ENCODE data around the gene HDGFL2.

Gene HDGFL2

DNA sequence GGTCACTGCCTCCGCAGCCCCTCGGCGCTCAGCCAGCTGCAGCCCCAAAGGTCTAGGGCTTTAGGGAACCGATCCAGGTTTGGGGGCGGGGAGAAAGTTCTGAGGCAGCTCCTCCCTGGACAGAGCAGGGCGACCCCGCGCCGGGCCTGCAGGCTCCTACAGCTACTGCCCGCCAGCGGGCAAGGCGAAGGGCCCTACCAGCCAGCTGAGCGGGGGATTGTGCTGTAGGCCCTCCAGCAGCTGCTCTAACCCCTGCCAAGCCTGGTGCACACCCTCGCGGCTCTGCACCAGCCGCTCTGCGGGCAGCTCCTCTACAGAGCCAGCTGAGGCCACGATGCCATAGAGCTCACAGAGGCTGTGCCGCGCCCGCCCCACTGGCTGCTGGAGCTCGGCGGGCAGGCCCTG lies 32.2 kb downstream of the HDGFL2 start:
- Histone ChIP-seq H3K4me1 (ENCODE audit: control insufficient read depth in 1 of 2, insufficient read depth in 2 of 2, low read length in 2 of 2) (peaks cover 0 to 35% of the 10 kb centered on the region in 2 donors), H3K27ac (ENCODE audit: low read length) (no peak overlapping the region), H3K27me3 (ENCODE audit: low read depth, low read length) (no peaks in the 10 kb centered on the region), H3K9me3 (ENCODE audit: control insufficient read depth in 1 of 2, low read length in 2 of 2) (no peaks in the 10 kb centered on the region), H3K4me3 (ENCODE audit: low read depth in 1 of 2, low read length in 2 of 2) (no peak overlapping the region), H3K36me3 (ENCODE audit: control insufficient read depth in 1 of 2, insufficient read depth in 2 of 2, low read length in 2 of 2) (peaks cover 0 to 65% of the 10 kb centered on the region in 2 donors)

DNA sequence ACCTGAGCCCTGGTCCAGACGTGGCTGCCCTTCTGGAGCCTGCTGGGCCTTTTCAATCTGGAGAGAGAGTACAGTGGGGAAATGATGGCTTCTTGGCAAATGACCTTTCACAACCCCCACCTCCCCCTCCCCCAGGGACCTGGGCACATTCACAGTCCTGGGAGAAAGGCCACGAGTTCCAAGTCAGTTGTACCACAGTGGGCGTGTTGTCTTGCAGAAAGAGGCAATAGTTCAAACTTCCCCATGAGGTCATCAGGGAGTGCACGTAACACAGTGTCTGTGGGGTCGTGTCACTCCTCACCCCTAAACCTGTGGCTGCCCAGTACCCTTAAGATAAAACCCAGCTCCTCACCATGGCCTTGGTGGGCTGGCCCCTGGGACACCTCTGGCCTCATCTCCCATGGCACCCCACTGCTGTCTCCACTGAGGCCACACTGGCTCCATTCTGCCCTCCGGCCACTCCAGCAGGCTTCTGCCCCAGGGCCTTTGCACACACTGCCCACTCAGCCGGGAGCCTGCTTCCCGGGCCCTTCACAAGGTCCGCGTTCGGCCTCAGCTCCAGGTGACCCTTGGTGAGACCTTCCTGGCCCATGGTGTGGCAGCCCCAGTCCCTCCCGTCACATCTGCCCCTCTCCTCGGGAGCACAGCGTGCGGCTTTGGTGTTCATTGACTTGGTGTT lies 32.9 kb downstream of the HDGFL2 start:
- Histone ChIP-seq H3K4me1 (ENCODE audit: control insufficient read depth in 1 of 2, insufficient read depth in 2 of 2, low read length in 2 of 2) (peaks cover 0 to 38% of the 10 kb centered on the region in 2 donors), H3K4me3 (ENCODE audit: low read depth in 1 of 2, low read length in 2 of 2) (no peak overlapping the region), H3K27ac (ENCODE audit: low read length) (no peak overlapping the region), H3K9me3 (ENCODE audit: control insufficient read depth in 1 of 2, low read length in 2 of 2) (no peaks in the 10 kb centered on the region), H3K27me3 (ENCODE audit: low read depth, low read length) (no peaks in the 10 kb centered on the region), H3K36me3 (ENCODE audit: control insufficient read depth in 1 of 2, insufficient read depth in 2 of 2, low read length in 2 of 2) (peaks cover 0 to 65% of the 10 kb centered on the region in 2 donors)

DNA sequence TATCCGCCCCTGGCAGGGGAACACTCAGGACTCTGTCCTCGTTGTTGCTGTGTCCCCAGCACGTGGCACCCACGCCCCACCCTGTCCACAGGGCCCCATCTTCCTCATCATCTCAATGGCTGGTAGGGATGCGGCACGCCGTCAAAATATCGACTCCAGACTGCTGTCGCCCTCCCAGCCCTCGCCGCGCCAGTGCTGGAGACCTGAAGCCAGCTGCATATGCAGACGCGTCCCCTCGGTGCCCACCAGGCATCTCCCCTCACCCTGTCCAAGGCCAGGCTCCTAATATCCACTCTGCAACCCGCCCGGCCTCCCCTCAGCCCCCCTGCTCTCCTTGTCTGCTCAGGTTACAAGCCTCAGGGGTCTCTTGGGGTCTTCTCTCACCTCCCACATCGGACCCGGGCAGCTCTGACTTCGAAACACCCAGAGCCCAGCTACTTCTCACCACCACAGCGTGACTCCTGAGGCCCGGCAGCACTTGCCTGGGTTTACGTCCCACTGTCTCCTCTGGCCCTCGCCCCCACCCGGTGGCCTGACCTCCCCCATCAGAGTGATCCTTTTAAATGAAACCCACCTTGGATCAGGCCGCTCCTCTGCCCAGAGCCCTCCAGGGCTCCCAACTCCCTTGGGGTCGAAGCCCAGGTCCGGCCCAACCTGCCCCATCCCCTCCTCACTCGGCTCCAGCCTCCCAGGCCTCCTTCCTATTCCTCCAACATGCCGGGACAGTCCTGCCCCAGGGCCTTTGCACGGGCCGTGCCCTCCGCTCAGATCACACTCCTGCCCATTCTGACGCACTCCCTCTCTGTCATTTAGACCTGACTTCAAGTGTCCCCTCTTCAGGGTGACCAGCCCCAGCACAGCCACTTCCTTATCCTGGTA lies 33.7 kb downstream of the HDGFL2 start:
- Histone ChIP-seq H3K4me1 (ENCODE audit: control insufficient read depth in 1 of 2, insufficient read depth in 2 of 2, low read length in 2 of 2) (peaks cover 0 to 39% of the 10 kb centered on the region in 2 donors), H3K36me3 (ENCODE audit: control insufficient read depth in 1 of 2, insufficient read depth in 2 of 2, low read length in 2 of 2) (peaks cover 0 to 69% of the 10 kb centered on the region in 2 donors), H3K27ac (ENCODE audit: low read length) (no peak overlapping the region), H3K4me3 (ENCODE audit: low read depth in 1 of 2, low read length in 2 of 2) (no peak overlapping the region), H3K9me3 (ENCODE audit: control insufficient read depth in 1 of 2, low read length in 2 of 2) (no peaks in the 10 kb centered on the region), H3K27me3 (ENCODE audit: low read depth, low read length) (no peaks in the 10 kb centered on the region)

- Histone ChIP-seq H3K4me3 (ENCODE audit: low read depth in 1 of 2, low read length in 2 of 2) (no peak overlapping the region), H3K27me3 (ENCODE audit: low read depth, low read length) (no peaks in the 10 kb centered on the region), H3K36me3 (ENCODE audit: control insufficient read depth in 1 of 2, insufficient read depth in 2 of 2, low read length in 2 of 2) (peaks cover 0 to 66% of the 10 kb centered on the region in 2 donors), H3K27ac (ENCODE audit: low read length) (no peak overlapping the region), H3K4me1 (ENCODE audit: control insufficient read depth in 1 of 2, insufficient read depth in 2 of 2, low read length in 2 of 2) (peaks cover 0 to 45% of the 10 kb centered on the region in 2 donors), H3K9me3 (ENCODE audit: control insufficient read depth in 1 of 2, low read length in 2 of 2) (no peaks in the 10 kb centered on the region)
Measured at GRCh38 chr19:4506449-4507149, 34.5 kb downstream of the HDGFL2 start.

GRCh38 chr19:4507150-4507452 lies 35.0 kb downstream of the HDGFL2 start:
- Histone ChIP-seq H3K27ac (ENCODE audit: low read length) (no peak overlapping the region), H3K4me1 (ENCODE audit: control insufficient read depth in 1 of 2, insufficient read depth in 2 of 2, low read length in 2 of 2) (peaks cover 0 to 45% of the 10 kb centered on the region in 2 donors), H3K27me3 (ENCODE audit: low read depth, low read length) (no peaks in the 10 kb centered on the region), H3K4me3 (ENCODE audit: low read depth in 1 of 2, low read length in 2 of 2) (no peak overlapping the region), H3K9me3 (ENCODE audit: control insufficient read depth in 1 of 2, low read length in 2 of 2) (no peaks in the 10 kb centered on the region), H3K36me3 (ENCODE audit: control insufficient read depth in 1 of 2, insufficient read depth in 2 of 2, low read length in 2 of 2) (peaks cover 0 to 67% of the 10 kb centered on the region in 2 donors)

DNA sequence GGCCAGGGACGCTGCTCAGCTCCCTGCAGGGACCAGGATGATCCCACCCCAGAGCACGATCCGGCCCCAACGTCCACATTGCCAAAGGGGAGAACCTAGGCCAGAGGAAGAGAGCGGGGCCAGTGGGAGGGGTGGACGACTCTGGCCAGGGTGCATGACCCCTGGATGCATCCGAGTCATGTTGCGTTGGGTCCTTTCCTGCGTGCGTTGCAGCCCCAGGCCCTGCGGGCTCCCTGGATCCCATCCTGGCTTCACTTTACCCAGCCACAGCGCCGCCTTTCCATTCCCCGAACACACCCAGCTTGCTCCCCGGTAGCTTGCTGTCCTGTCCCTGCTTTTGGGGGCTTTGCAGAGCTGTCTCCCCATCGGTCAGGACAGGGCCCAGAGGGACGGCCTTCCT lies 35.7 kb downstream of the HDGFL2 start:
- no peak overlapping the region for H3K27ac ChIP-seq (ENCODE audit: low read length)
- no peak overlapping the region for H3K4me3 ChIP-seq (ENCODE audit: low read depth in 1 of 2, low read length in 2 of 2)
- peaks cover 0 to 45% of the 10 kb centered on the region in 2 donors for H3K4me1 ChIP-seq (ENCODE audit: control insufficient read depth in 1 of 2, insufficient read depth in 2 of 2, low read length in 2 of 2)
- no peaks in the 10 kb centered on the region for H3K27me3 ChIP-seq (ENCODE audit: low read depth, low read length)
- H3K36me3 ChIP-seq (ENCODE audit: control insufficient read depth in 1 of 2, insufficient read depth in 2 of 2, low read length in 2 of 2) = peaks cover 0 to 62% of the 10 kb centered on the region in 2 donors
- no peaks in the 10 kb centered on the region for H3K9me3 ChIP-seq (ENCODE audit: control insufficient read depth in 1 of 2, low read length in 2 of 2)

DNA sequence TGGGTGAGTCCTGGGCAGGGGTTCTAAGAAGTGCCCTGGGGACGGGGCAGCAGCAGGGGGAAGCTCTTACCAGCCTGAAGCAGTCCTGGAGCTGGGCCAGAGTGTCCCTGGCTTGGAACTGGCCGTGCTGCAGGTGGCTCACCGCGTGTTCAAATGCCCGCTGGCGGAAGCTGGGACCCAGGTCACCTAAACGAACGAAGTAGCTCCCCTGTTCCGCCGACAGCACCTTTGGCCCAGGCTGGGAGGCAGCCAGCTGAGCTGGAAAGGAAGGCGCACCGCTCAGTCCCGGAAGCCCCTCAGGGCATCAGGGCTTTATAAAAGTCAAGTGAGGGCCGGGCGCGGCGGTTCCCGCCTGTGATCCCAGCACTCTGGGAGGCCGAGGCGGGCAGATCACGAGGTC lies 36.6 kb downstream of the HDGFL2 start:
- peaks cover 0 to 45% of the 10 kb centered on the region in 2 donors for H3K4me1 ChIP-seq (ENCODE audit: control insufficient read depth in 1 of 2, insufficient read depth in 2 of 2, low read length in 2 of 2)
- H3K27me3 ChIP-seq (ENCODE audit: low read depth, low read length) = no peaks in the 10 kb centered on the region
- H3K4me3 ChIP-seq (ENCODE audit: low read depth in 1 of 2, low read length in 2 of 2) = no peak overlapping the region
- H3K9me3 ChIP-seq (ENCODE audit: control insufficient read depth in 1 of 2, low read length in 2 of 2) = no peaks in the 10 kb centered on the region
- no peak overlapping the region for H3K27ac ChIP-seq (ENCODE audit: low read length)
- peaks cover 0 to 61% of the 10 kb centered on the region in 2 donors for H3K36me3 ChIP-seq (ENCODE audit: control insufficient read depth in 1 of 2, insufficient read depth in 2 of 2, low read length in 2 of 2)

DNA sequence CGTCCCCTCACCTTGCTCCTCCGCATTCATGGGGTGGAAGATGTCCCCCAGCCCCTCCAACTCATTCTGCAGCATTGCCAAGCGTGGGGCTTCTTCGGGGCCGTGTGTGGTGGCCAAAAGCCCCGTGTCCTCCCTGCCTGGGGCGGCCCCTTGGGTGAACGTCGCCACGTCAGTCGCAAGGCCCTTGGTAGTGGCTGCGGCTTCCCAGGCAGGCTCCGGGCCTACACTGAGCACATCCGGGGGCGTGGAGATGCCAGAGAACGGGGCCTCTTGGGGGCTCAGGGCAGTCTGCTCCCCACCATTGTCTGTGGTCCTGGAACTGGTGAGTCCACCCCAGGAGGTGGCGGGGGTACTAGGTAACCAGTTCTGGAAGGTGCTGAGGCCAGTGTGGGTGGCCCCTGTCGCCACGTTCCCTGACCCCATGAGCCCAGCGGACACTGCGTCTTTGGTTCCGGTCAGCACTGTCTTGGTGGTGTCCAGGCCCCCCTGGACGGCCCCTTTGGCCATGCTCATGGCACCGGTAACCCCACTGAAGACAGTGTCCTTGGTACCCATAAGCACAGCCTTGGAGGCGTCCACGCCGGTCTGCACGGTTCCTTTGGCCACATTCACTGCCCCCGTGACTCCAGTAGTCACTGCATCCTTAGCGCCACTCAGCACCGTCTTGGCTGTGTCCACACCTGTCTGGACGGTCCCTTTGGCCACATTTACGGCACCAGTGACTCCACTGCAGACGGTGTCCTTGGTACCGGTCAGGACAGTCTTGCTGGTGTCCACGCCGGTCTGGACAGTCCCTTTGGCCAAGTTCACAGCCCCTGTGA lies 38.5 kb downstream of the HDGFL2 start:
- Histone ChIP-seq H3K9me3 (ENCODE audit: control insufficient read depth in 1 of 2, low read length in 2 of 2) (no peaks in the 10 kb centered on the region), H3K4me1 (ENCODE audit: control insufficient read depth in 1 of 2, insufficient read depth in 2 of 2, low read length in 2 of 2) (peaks cover 0 to 29% of the 10 kb centered on the region in 2 donors), H3K27me3 (ENCODE audit: low read depth, low read length) (no peaks in the 10 kb centered on the region), H3K4me3 (ENCODE audit: low read depth in 1 of 2, low read length in 2 of 2) (no peak overlapping the region), H3K36me3 (ENCODE audit: control insufficient read depth in 1 of 2, insufficient read depth in 2 of 2, low read length in 2 of 2) (peaks cover 0 to 43% of the 10 kb centered on the region in 2 donors), H3K27ac (ENCODE audit: low read length) (no peak overlapping the region)

DNA sequence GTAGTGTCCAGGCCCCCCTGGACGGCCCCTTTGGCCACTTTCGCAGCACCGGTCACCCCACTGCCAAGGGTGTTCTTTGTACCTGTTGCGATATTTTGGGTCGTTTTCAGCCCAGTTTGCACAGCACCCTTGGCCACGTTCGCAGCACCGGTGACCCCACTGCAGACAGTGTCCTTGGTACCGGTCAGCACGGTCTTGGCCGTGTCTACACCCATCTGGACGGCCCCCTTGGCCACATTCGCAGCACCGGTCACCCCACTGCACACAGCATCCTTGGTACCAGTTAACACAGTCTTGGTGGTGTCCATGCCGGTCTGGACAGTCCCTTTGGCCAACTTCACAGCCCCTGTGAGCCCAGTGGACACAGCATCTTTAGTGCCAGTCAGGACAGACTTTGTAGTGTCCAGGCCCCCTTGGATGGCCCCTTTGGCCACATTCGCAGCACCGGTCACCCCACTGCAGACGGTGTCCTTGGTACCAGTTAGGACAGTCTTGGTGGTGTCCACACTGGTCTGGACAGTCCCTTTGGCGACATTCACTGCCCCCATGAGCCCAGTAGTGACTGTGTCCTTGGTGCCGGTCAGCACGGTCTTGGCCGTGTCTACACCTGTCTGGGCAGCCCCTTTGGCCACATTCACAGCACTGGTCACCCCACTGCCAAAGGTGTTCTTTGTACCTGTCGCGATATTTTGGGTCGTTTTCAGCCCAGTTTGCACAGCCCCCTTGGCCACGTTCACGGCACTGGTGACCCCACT lies 39.4 kb downstream of the HDGFL2 start:
- H3K4me3 ChIP-seq (ENCODE audit: low read depth in 1 of 2, low read length in 2 of 2) = no peak overlapping the region
- H3K27ac ChIP-seq (ENCODE audit: low read length) = no peak overlapping the region
- H3K36me3 ChIP-seq (ENCODE audit: control insufficient read depth in 1 of 2, insufficient read depth in 2 of 2, low read length in 2 of 2) = peaks cover 0 to 35% of the 10 kb centered on the region in 2 donors
- no peaks in the 10 kb centered on the region for H3K27me3 ChIP-seq (ENCODE audit: low read depth, low read length)
- H3K9me3 ChIP-seq (ENCODE audit: control insufficient read depth in 1 of 2, low read length in 2 of 2) = no peaks in the 10 kb centered on the region
- H3K4me1 ChIP-seq (ENCODE audit: control insufficient read depth in 1 of 2, insufficient read depth in 2 of 2, low read length in 2 of 2) = peaks cover 0 to 27% of the 10 kb centered on the region in 2 donors

- Histone ChIP-seq H3K4me3 (ENCODE audit: low read depth in 1 of 2, low read length in 2 of 2) (no peak overlapping the region), H3K4me1 (ENCODE audit: control insufficient read depth in 1 of 2, insufficient read depth in 2 of 2, low read length in 2 of 2) (peaks cover 0 to 28% of the 10 kb centered on the region in 2 donors), H3K36me3 (ENCODE audit: control insufficient read depth in 1 of 2, insufficient read depth in 2 of 2, low read length in 2 of 2) (peaks cover 0 to 31% of the 10 kb centered on the region in 2 donors), H3K27ac (ENCODE audit: low read length) (no peak overlapping the region), H3K27me3 (ENCODE audit: low read depth, low read length) (no peaks in the 10 kb centered on the region), H3K9me3 (ENCODE audit: control insufficient read depth in 1 of 2, low read length in 2 of 2) (no peaks in the 10 kb centered on the region)
Measured at GRCh38 chr19:4512070-4512469, 40.0 kb downstream of the HDGFL2 start.

All from muscle layer of duodenum (tissue), 2 donors.